ENCODE measurements around the gene ZNF615.
"Not testable (repeated sequence)": the region's sequence is repeated elsewhere in the genome, so short reads cannot be mapped to it uniquely, and the experiment has no call there.

ZNF615 gene
- 16.8 to 18.9 reads per million in 2 donors for total RNA-seq

GRCh38 chr19:52007806-52008557, at the start of gene ZNF615:
ZNF615 (minus strand) TSS chr19:52008211; CDS start chr19:52003711, 4,500 bp downstream.
- peak; percentile 60 to 89 (median 77) for DNase-seq

- DNase-seq: not testable (repeated sequence)
Measured at GRCh38 chr19:52056480-52056879, 48.5 kb upstream of the ZNF615 start.

GRCh38 chr19:52051736-52052135, 43.7 kb upstream of the ZNF615 start:
- DNase-seq: not testable (repeated sequence)

- DNase-seq: peak; percentile 51 to 92 (median 70)
Measured at GRCh38 chr19:52048555-52049501, 40.8 kb upstream of the ZNF615 start, which contains the start of gene ZNF432. ZNF432 (minus strand) TSS chr19:52048838; CDS start chr19:52046868, 1,970 bp downstream.

GRCh38 chr19:52039169-52039568, 31.2 kb upstream of the ZNF615 start:
- no peak for DNase-seq

GRCh38 chr19:52034051-52034728, 26.2 kb upstream of the ZNF615 start:
- DNase-seq: peak in 1 of 5 experiments; percentile 10

- DNase-seq: no peak
Measured at GRCh38 chr19:52028780-52029123, 20.7 kb upstream of the ZNF615 start.

- peak; percentile 46 to 91 (median 78) for DNase-seq
Measured at GRCh38 chr19:52028027-52028779, 20.2 kb upstream of the ZNF615 start, which contains the start of gene ZNF614. ZNF614 (minus strand) TSS chr19:52028379; CDS start chr19:52025745, 2,634 bp downstream.

- DNase-seq: not testable (repeated sequence)
Measured at GRCh38 chr19:52026255-52026990, 18.4 kb upstream of the ZNF615 start.

- DNase-seq: not testable (repeated sequence)
Measured at GRCh38 chr19:52024478-52024877, 16.5 kb upstream of the ZNF615 start.

GRCh38 chr19:52022193-52022592, 14.2 kb upstream of the ZNF615 start:
- no peak for DNase-seq

GRCh38 chr19:52020506-52020905, 12.5 kb upstream of the ZNF615 start:
- no peak for DNase-seq

- no peak for DNase-seq
Measured at GRCh38 chr19:52010674-52011073, 2.7 kb upstream of the ZNF615 start.

GRCh38 chr19:52007451-52007805, 583 bp downstream of the ZNF615 start:
- no peak for DNase-seq

- no peak for DNase-seq
Measured at GRCh38 chr19:51994048-51994644, 13.9 kb downstream of the ZNF615 start.

- DNase-seq: no peak
Measured at GRCh38 chr19:51993422-51993821, 14.6 kb downstream of the ZNF615 start.

GRCh38 chr19:51986309-51987291, 21.4 kb downstream of the ZNF615 start, which contains the start of gene ZNF350:
ZNF350 (minus strand) TSS chr19:51986840; CDS start chr19:51974360, 12,480 bp downstream.
- peak; percentile 64 to 97 (median 84) for DNase-seq

- no peak for DNase-seq
Measured at GRCh38 chr19:51983361-51983760, 24.6 kb downstream of the ZNF615 start.

- not testable (repeated sequence) for DNase-seq
Measured at GRCh38 chr19:51980926-51981325, 27.1 kb downstream of the ZNF615 start.
